Measurements from ENCODE around the gene LRIT1. TPM values are rescaled to one million over a fixed set of nuclear protein-coding genes. Genes with fewer than 3 reads are reported as not detected.

Gene LRIT1
- total RNA-seq, 4 donors from 2014 or later: 0.19 to 0.34 TPM; not detected in 2

- Histone ChIP-seq H3K9me3 (no peaks in the 10 kb centered on the region), H3K27ac (no peak overlapping the region), H3K27me3 (no peaks in the 10 kb centered on the region), H3K4me1 (no peaks in the 10 kb centered on the region), H3K36me3 (peaks cover 0 to 18% (median 0%) of the 10 kb centered on the region in 3 donors), H3K4me3 (no peak overlapping the region)
- intact Hi-C loops (cut with DNase I): no loop called here
- 51 to 70% methylated on average over 5 to 7 of the region's 12 CpGs for WGBS, 2 donors
- no peak for TF ChIP-seq POLR2A (IDR thresholded peaks at IDR 0.05)
- TF ChIP-seq CTCF (IDR thresholded peaks at IDR 0.05): peak in 4 of 6 experiments; percentile 13 to 39 (median 31)
- no peak for DNase-seq
Measured at GRCh38 chr10:84214612-84215235, 26.6 kb downstream of the LRIT1 start.

GRCh38 chr10:84214046-84214572 lies 27.2 kb downstream of the LRIT1 start:
- DNase-seq: no peak
- Histone ChIP-seq H3K36me3 (peaks cover 0 to 18% (median 0%) of the 10 kb centered on the region in 3 donors), H3K9me3 (no peaks in the 10 kb centered on the region), H3K27me3 (no peaks in the 10 kb centered on the region), H3K4me1 (no peaks in the 10 kb centered on the region), H3K4me3 (no peak overlapping the region), H3K27ac (no peak overlapping the region)
- intact Hi-C loops (cut with DNase I): no loop called here
- WGBS, 2 donors: 66% methylated on average over 8 of the region's 25 CpGs; no CpG with 5 or more reads in 1 of the 2 donors
- TF ChIP-seq CTCF (IDR thresholded peaks at IDR 0.05) (no peak), POLR2A (IDR thresholded peaks at IDR 0.05) (no peak)

GRCh38 chr10:84213076-84213475 lies 28.3 kb downstream of the LRIT1 start:
- H3K36me3 ChIP-seq: peaks cover 0 to 27% (median 0%) of the 10 kb centered on the region in 3 donors
- no peak for DNase-seq
- TF ChIP-seq POLR2A (IDR thresholded peaks at IDR 0.05): no peak
- TF ChIP-seq CTCF (IDR thresholded peaks at IDR 0.05): no peak
- no peak overlapping the region for H3K27ac ChIP-seq
- H3K4me3 ChIP-seq: no peak overlapping the region
- H3K4me1 ChIP-seq: no peaks in the 10 kb centered on the region
- 70 to 76% methylated on average over 2 to 10 of the region's 11 CpGs for WGBS, 2 donors
- H3K27me3 ChIP-seq: no peaks in the 10 kb centered on the region
- intact Hi-C loops (cut with DNase I): no loop called here
- no peaks in the 10 kb centered on the region for H3K9me3 ChIP-seq

GRCh38 chr10:84212014-84212413 lies 29.3 kb downstream of the LRIT1 start:
- peaks cover 0 to 29% (median 0%) of the 10 kb centered on the region in 3 donors for H3K36me3 ChIP-seq
- TF ChIP-seq CTCF (IDR thresholded peaks at IDR 0.05): no peak
- TF ChIP-seq POLR2A (IDR thresholded peaks at IDR 0.05): no peak
- 76 to 93% methylated on average over 3 to 4 of the region's 5 CpGs for WGBS, 2 donors
- H3K4me3 ChIP-seq: no peak overlapping the region
- no peaks in the 10 kb centered on the region for H3K27me3 ChIP-seq
- H3K9me3 ChIP-seq: no peaks in the 10 kb centered on the region
- no peak for DNase-seq
- intact Hi-C loops (cut with DNase I): no loop called here
- no peak overlapping the region for H3K27ac ChIP-seq
- H3K4me1 ChIP-seq: no peaks in the 10 kb centered on the region

GRCh38 chr10:84211566-84211965 lies 29.8 kb downstream of the LRIT1 start:
- no peak overlapping the region for H3K27ac ChIP-seq
- H3K4me1 ChIP-seq: no peaks in the 10 kb centered on the region
- no peaks in the 10 kb centered on the region for H3K27me3 ChIP-seq
- no peak for DNase-seq
- peaks cover 0 to 29% (median 0%) of the 10 kb centered on the region in 3 donors for H3K36me3 ChIP-seq
- TF ChIP-seq POLR2A (IDR thresholded peaks at IDR 0.05): no peak
- TF ChIP-seq CTCF (IDR thresholded peaks at IDR 0.05): no peak
- no peak overlapping the region for H3K4me3 ChIP-seq
- 50% methylated on average over 1 of the region's 2 CpGs; no CpG with 5 or more reads in 1 of the 2 donors for WGBS, 2 donors
- intact Hi-C loops (cut with DNase I): no loop called here
- H3K9me3 ChIP-seq: no peaks in the 10 kb centered on the region
